Left ventricle myocardium superior (tissue), 1 donor: Measurements from ENCODE around the gene ITPR3. TPM values are rescaled to one million over a fixed set of nuclear protein-coding genes. Genes with fewer than 3 reads are reported as not detected.

Source experiments
- ATAC-seq: fragments of 200-7000 bp; cut with Tn5 transposase; one replicate; pipeline ENCODE4 v1.9.1; 2020; ENCODE audit warnings: mild to moderate bottlenecking, moderate library complexity
- DNase-seq: peaks from one replicate; pipeline ENCODE4 v3.0.0-alpha.2; 2020
- intact Hi-C: fragments of 100-400 bp; cut with micrococcal nuclease; formaldehyde crosslinking; loops from one replicate; pipeline ENCODE4 v1.11.0; 2022
- total RNA-seq: library from RNA; stranded (reverse); fragmentation: NEBNext Ultra II Directional; extraction: Animal tissue kit (Norgen Biotek cat#: 25700); gene quantifications from one replicate; pipeline ENCODE4 v1.2.1, GENCODE V29; 2021
- donor health status: DM: no; HTN: yes; CAD: no; lungs with severe emphysema.

Gene ITPR3
- total RNA-seq, 1 donor from 2014 or later: 6.1 TPM

GRCh38 chr6:33609019-33609418, 12.1 kb upstream of the ITPR3 start:
- DNase-seq (no peak), ATAC-seq (no peak)
- intact Hi-C loops: no loop called here

GRCh38 chr6:33609528-33609927, 11.6 kb upstream of the ITPR3 start:
- DNase-seq (peak; percentile 69), ATAC-seq (peak; percentile 78)
- intact Hi-C loops: no loop called here

DNA sequence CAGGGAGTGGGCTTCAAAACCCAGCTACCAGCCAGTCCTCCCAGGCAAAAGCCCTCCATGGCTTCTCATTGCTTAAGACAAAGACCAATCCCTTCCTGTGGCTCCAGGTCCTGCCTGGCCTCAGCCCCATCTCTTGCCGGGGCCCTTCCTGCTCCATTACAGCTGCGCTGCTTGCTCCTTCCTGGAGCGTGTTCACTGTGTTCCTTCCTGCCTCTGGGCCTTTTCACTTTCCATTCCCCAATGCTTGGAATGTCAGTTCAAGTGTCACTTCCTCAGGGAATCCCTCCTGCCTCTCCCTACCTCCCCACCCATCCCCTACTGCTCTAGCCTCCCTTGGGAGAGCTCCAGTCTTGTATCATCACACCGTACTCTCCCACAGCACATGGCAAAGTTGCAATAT, 11.1 kb upstream of the ITPR3 start:
- DNase-seq (no peak), ATAC-seq (peak; percentile 64)
- intact Hi-C loops: no loop called here

DNA sequence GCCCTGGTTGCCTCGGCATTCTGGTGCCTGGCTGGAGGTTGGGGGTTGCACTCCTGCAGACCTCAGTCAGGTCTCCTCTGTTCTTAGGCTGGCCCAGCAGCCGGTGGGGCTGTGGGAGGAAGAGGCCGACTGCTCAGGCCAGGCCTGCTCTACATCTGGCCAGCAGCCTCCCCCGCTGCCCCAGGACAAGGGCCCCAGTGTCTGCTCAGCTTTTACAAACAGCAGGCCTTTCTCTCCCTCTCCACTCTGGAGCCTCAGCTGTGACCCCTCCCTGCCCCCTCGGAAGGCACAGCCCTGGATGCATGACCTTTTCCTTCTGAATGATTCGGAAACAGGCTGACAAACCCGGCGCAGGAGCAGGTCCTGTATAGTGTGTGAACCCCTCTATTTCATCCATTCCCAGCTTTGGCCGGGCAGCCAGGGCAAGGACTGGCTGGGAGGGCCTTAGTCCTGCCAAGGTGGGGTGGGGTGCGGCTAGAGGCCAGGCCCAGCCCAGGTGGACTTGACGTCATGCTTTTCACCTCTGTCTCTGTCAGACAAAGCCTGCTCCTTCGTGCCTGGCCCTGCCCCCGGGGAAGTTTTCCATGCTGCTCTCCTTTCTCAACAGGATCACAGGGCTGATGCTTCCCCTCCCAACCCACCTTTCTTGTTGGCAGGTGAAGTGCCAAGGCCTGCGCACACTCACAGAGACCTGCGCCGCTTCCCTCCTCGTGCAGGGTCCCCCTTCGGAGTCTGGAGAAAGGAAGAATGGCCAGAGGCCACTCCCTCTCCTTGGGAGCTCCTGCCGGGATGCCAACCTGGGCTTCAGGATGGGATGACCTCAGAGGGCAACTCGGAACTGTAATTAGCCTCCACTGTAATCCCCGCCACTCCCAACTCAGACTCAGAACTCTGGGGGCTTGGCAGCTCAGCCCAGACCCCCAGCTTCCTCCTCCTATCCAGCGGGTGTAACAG, 10.1 kb upstream of the ITPR3 start:
- intact Hi-C loops: no loop called here
- ATAC-seq: peak; percentile 39
- peak; percentile 52 for DNase-seq

DNA sequence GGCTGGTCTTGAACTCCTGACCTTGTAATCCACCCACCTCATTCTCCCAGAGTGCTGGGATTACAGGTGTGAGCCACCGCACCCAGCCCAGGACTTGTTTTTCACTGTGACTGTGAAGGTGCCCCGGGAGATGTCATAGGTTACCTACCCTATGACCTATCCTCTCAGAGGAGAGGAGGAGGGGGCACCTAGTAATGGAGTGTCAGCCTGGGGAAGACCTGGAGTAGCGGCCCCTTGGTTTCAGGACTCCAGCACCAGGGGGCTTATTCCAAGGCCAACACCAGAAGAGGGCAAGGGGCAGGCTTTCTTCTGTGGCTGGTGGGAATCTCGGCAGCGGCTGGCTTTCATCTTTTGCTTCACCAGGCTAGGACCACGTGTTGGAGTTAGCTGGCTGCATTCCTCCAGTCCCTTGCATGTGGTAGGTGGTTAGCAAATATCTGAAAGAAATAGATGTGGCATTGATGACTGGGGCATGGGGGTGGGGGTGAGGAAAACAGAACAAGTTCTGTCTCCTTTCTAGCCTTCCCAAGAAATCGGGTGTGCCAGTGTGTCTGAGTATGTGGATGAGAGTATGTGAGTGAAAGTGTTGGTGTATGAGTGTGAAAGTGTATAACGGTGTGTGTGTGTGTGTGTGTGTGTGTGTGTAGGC, 7.9 kb upstream of the ITPR3 start:
- DNase-seq (no peak), ATAC-seq (no peak)
- intact Hi-C loops: no loop called here

DNA sequence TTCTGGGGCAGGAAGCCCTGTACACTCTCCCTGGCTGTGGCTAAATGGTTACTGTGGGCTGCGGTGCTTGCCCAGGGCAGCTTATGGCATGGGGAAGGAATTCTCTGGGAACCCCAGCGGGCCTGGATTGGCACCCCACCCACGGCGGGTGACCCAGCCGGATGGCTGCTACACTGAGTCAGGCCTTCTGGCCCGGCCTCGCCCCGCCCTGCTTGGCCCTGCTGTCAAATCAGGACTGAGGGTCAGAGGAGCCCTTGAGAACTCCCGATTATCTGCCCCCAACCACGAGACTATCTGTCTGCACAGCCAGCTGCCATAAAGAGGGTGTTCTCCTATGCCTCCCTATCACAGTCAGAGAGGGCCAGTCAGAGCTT, 7.3 kb upstream of the ITPR3 start:
- DNase-seq (no peak), ATAC-seq (peak; percentile 36)
- intact Hi-C loops: no loop called here

GRCh38 chr6:33616113-33616512, 5.0 kb upstream of the ITPR3 start:
- no peak for DNase-seq
- intact Hi-C loops: no loop called here
- no peak for ATAC-seq

DNA sequence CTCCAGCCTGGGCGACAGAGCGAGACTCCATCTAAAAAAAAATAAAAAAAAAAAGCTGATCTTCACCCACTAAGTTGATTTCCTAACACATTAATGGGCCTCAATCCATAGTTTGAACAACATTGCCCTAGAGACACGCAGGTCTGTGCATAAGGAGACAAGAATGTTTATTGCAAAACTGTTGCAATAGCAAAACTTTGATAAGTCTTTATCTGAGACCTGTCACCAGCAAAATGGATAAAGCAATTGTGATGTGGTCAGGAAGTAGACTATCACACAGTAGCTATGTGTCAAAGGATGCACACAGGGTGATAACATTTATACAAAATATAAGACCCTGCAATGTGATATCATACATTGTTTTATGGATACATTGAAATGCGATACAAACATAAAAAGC, 4.2 kb upstream of the ITPR3 start:
- ATAC-seq: no peak
- DNase-seq: no peak
- intact Hi-C loops: no loop called here

GRCh38 chr6:33619166-33619840, 1.8 kb upstream of the ITPR3 start:
- no peak for ATAC-seq
- no peak for DNase-seq
- intact Hi-C loops: no loop called here

DNA sequence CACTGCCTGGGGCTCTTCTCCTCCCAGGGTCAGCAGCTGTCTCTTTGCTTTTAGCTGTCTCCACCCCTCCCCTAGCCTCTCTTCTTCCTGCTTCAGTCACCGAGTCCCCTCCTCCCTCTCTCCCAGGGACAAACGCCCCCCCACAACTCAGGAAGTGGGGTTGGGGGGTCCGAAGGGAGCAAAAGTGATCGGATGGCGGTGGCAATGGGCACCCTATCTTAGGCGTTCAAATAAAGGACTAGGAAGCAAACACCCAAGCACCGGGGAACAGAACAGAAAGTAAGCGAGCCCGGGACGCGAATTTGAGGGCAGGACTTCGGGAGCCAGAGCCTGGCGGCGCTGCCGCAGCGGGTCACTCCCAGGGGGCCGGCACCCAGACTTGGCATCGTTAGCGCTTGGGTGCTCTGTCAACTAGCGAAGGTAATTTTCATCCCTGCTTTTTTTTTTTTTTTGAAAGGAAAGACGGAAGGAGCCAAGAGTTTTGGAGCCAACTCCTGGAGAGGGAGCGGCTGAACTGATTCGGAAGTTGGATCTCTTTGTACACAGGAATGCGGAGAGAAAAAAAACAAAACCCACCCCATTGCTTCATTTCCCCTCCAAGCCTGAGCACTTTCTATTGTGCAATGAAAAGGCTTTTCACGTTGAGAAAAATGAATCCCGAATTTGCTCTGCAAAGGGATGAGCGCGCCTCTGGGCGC, 815 bp upstream of the ITPR3 start:
- DNase-seq: peak; percentile 60
- intact Hi-C loops: no loop called here
- peak; percentile 50 for ATAC-seq

GRCh38 chr6:33621711-33622388, 728 bp downstream of the ITPR3 start:
- peak; percentile 61 for ATAC-seq
- peak; percentile 65 for DNase-seq
- intact Hi-C loops: no loop called here

- intact Hi-C loops: no loop called here
- peak; percentile 35 for ATAC-seq
- no peak for DNase-seq
Observed at GRCh38 chr6:33622456-33623431, 1.6 kb downstream of the ITPR3 start.

DNA sequence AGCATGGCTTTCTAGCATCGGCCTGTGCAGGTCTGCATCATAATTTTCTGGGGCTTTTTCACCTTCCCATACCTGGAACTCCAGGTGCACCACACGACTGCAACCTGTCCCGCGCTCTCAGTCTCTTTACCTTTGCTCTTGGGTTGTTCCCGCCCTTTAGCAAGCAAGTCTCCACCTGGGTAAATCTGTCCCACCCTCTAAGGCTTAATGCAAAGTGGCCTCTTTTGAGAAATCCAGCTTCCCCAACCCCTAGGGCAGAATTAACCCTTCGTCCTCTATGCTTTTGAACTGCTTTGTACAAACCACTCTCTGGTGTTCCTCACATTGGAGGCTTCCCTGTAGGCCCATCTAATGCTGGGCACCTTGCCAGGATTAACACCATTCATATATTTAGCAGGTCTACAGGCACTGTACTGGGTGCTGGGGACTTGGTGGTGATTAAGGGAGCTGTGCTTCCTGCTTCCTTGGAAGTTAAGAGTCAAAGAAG, 2.8 kb downstream of the ITPR3 start:
- DNase-seq (no peak), ATAC-seq (no peak)
- intact Hi-C loops: no loop called here

DNA sequence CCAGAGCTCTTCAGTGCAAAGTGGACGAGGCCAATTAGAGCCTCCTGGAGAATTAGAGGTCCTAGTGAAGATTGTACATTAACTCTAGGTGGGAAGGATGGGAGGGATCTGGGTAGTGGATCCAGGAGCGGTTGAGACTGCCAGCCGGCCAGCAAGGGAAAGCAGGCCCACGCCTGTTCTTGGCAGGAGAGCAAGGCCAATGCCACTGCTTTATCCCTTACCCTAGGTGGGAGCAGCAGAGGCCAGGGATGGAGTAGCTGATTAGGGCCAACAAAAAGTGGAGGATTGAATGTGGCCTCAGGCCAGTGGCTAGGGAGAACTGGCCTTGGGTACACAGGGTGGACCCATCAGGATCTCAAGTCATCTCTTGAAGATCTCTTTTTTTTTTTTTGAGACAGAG, 3.7 kb downstream of the ITPR3 start:
- ATAC-seq: no peak
- intact Hi-C loops: no loop called here
- no peak for DNase-seq

- ATAC-seq: peak; percentile 37
Observed at GRCh38 chr6:33627876-33628275, 6.8 kb downstream of the ITPR3 start.

DNA sequence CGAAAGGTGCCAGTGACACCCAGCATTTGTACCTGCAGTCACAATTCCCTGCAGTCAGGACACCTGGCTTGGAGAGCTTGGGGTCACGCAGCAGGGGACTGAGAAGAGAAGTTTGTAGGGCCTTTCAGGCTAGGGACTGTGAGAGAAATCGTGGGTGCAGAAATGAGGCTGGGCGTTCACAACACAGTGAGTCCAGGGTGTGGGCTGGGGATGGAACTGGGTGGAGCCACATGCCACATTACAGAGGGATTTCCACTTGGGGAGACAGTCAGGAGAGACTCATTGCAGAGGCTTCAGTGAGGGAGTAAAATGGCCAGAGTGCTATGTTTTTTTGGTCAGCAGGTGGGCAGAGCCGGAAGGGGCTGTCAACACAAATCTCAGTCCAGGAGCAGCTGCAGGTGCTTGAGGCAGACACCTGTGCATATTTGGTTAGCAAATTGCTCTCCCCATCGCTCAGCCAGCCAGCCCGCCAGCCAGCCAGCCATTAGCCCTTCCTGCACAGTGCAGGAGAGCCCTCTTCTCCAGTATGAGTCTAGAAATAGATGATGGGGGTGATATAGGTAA, 7.4 kb downstream of the ITPR3 start:
- no peak for DNase-seq
- no peak for ATAC-seq
- intact Hi-C loops: no loop called here

More at GRCh38 chr6:33627876-33628275, 6.8 kb downstream of the ITPR3 start:
- DNase-seq: no peak
- intact Hi-C loops: no loop called here

DNA sequence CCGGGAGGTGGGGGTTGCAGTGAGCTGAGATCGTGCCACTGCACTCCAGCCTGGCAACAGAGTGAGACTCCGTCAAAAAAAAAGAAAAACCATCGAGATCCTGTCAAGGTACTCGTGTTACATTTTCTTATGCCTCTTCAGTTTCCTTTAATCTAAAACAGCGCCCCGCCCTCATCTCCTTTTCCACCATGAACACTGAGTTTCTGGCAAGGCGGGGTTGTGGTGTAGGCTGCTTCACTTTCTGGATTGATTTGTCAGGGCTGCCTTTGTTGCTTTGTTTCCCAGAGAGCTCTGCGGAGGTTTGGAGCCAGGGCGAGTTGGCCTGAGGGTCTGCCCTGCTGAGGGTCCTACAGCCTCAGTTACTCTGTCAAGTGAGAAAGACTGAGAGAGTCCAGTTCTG, 8.9 kb downstream of the ITPR3 start:
- intact Hi-C loops: loop anchor here (5.0 kb wide), 1 partner anchor 38 kb away; no protein-coding TSS in a partner anchor
- no peak for ATAC-seq
- no peak for DNase-seq
